CD1c-positive myeloid dendritic cell (primary cell): ENCODE results near the gene PSG1.
"Not testable (repeated sequence)": the region's sequence is repeated elsewhere in the genome, so short reads cannot be mapped to it uniquely, and the experiment has no call there.

Experiments used
- DNase-seq: peaks from one replicate; pipeline ENCODE4 v3.0.0-alpha.2; 2016; ENCODE audit errors: extremely low spot score

The PSG1 gene

GRCh38 chr19:42881279-42881678 lies 1.8 kb upstream of the PSG1 start:
- DNase-seq: not testable (repeated sequence)

GRCh38 chr19:42880621-42881020 lies 1.1 kb upstream of the PSG1 start:
- not testable (repeated sequence) for DNase-seq

- DNase-seq: not testable (repeated sequence)
Observed at GRCh38 chr19:42876596-42876995, 2.9 kb downstream of the PSG1 start.

- not testable (repeated sequence) for DNase-seq
Observed at GRCh38 chr19:42875881-42876280, 3.6 kb downstream of the PSG1 start.

GRCh38 chr19:42874901-42875813 lies 4.4 kb downstream of the PSG1 start:
- DNase-seq: not testable (repeated sequence)

GRCh38 chr19:42874136-42874535 lies 5.4 kb downstream of the PSG1 start:
- DNase-seq: not testable (repeated sequence)

- no peak for DNase-seq
Observed at GRCh38 chr19:42872608-42873007, 6.9 kb downstream of the PSG1 start.

- no peak for DNase-seq
Observed at GRCh38 chr19:42857544-42857867, 22.0 kb downstream of the PSG1 start.

- DNase-seq: not testable (repeated sequence)
Observed at GRCh38 chr19:42856866-42857543, 22.5 kb downstream of the PSG1 start.

GRCh38 chr19:42854745-42855144 lies 24.8 kb downstream of the PSG1 start:
- DNase-seq: not testable (repeated sequence)

- DNase-seq: not testable (repeated sequence)
Observed at GRCh38 chr19:42853231-42853630, 26.3 kb downstream of the PSG1 start.

GRCh38 chr19:42852821-42853220 lies 26.7 kb downstream of the PSG1 start:
- DNase-seq: not testable (repeated sequence)

GRCh38 chr19:42851718-42852280 lies 27.7 kb downstream of the PSG1 start:
- not testable (repeated sequence) for DNase-seq

- no peak for DNase-seq
Observed at GRCh38 chr19:42850981-42851717, 28.4 kb downstream of the PSG1 start.

GRCh38 chr19:42846597-42846996 lies 32.9 kb downstream of the PSG1 start:
- DNase-seq: no peak

- not testable (repeated sequence) for DNase-seq
Observed at GRCh38 chr19:42843631-42844030, 35.9 kb downstream of the PSG1 start.

GRCh38 chr19:42832746-42833442 lies 46.6 kb downstream of the PSG1 start:
- DNase-seq: not testable (repeated sequence)

- DNase-seq: not testable (repeated sequence)
Observed at GRCh38 chr19:42832023-42832680, 47.4 kb downstream of the PSG1 start.

- DNase-seq: no peak
Observed at GRCh38 chr19:42831221-42832019, 48.1 kb downstream of the PSG1 start.
